ENCODE results near the gene INPP1. TPM values are rescaled to one million over a fixed set of nuclear protein-coding genes. Genes with fewer than 3 reads are reported as not detected.

The INPP1 gene
- total RNA-seq, 1 experiment from 2014 or later = 2.3 TPM

- H3K9me3 Mint-ChIP-seq = no peaks in the 10 kb centered on the region
- no peaks in the 10 kb centered on the region for H3K36me3 Mint-ChIP-seq
- peaks cover 19% of the 10 kb centered on the region for H3K27me3 Mint-ChIP-seq (ENCODE audit: low read depth)
- ChIA-PET CTCF (interaction anchor here (1.6 kb wide), 1 partner anchor 24 kb away, joined by 5 read pairs; no protein-coding TSS in a partner anchor), POLR2A (no interaction called here)
- DNase-seq (ENCODE audit: low spot score) (no peak), ATAC-seq (peak; percentile 6; the same call in 1 of the 2 replicates)
- H3K27ac Mint-ChIP-seq = no peak overlapping the region
- peaks cover 15% of the 10 kb centered on the region for H3K4me1 Mint-ChIP-seq
- no peak overlapping the region; the same call in 1 of the 2 replicates for H3K4me3 Mint-ChIP-seq
- TF ChIP-seq FOXP1 (CRISPR knock-in tag; IDR thresholded peaks at IDR 0.05; ENCODE audit: borderline replicate concordance) (no peak), NFE2L1 (CRISPR knock-in tag; IDR thresholded peaks at IDR 0.05) (no peak), ETV6 (CRISPR knock-in tag; IDR thresholded peaks at IDR 0.05) (no peak), GTF2I (CRISPR knock-in tag; conservative IDR thresholded peaks at IDR 0.05) (no peak), MAX (CRISPR knock-in tag; IDR thresholded peaks at IDR 0.05) (no peak), MLX (CRISPR knock-in tag; IDR thresholded peaks at IDR 0.05) (no peak)
Measured at GRCh38 chr2:190407246-190407661, 63.9 kb downstream of the INPP1 start.

- Mint-ChIP-seq H3K4me1 (peaks cover 22% of the 10 kb centered on the region), H3K27me3 (ENCODE audit: low read depth) (peaks cover 19% of the 10 kb centered on the region), H3K27ac (no peak within 1 kb of the TSS), H3K4me3 (peak within 1 kb of the TSS; percentile 73), H3K9me3 (no peaks in the 10 kb centered on the region), H3K36me3 (no peaks in the 10 kb centered on the region)
- POLR2A ChIA-PET = no interaction called here
- DNase-seq (ENCODE audit: low spot score) (peak; percentile 63), ATAC-seq (peak; percentile 65)
- CTCF ChIA-PET = interaction anchor here (1.6 kb wide), 1 partner anchor 24 kb away, joined by 5 read pairs; no protein-coding TSS in a partner anchor
- TF ChIP-seq ZNF263 (CRISPR knock-in tag; IDR thresholded peaks at IDR 0.05; ENCODE audit: low read depth) = 0 out of 2 replicates have a peak, but pooled peaks have one; percentile 16
- no peak for TF ChIP-seq ATF6 (CRISPR knock-in tag; IDR thresholded peaks at IDR 0.05)
- TF ChIP-seq E2F1 (CRISPR knock-in tag; IDR thresholded peaks at IDR 0.05) = no peak
- peak; percentile 90; the same call in 1 of the 2 replicates for TF ChIP-seq KAT7 (CRISPR knock-in tag; IDR thresholded peaks at IDR 0.05; ENCODE audit: borderline replicate concordance)
- TF ChIP-seq HMGXB4 (CRISPR knock-in tag; IDR thresholded peaks at IDR 0.05) = 0 out of 2 replicates have a peak, but pooled peaks have one; percentile 18
- TF ChIP-seq FOXP4 (CRISPR knock-in tag; IDR thresholded peaks at IDR 0.05) = 0 out of 2 replicates have a peak, but pooled peaks have one; percentile 21
- no peak for TF ChIP-seq NR2C2 (CRISPR knock-in tag; IDR thresholded peaks at IDR 0.05)
- no peak for TF ChIP-seq ZNF532 (CRISPR knock-in tag; IDR thresholded peaks at IDR 0.05; ENCODE audit: borderline replicate concordance)
- no peak for TF ChIP-seq ZMAT4 (CRISPR knock-in tag; IDR thresholded peaks at IDR 0.05)
- TF ChIP-seq ZNF281 (CRISPR knock-in tag; IDR thresholded peaks at IDR 0.05) = no peak
Measured at GRCh38 chr2:190407662-190408537, 64.5 kb downstream of the INPP1 start, which contains the start of gene MFSD6. Gene MFSD6 (plus strand): TSS chr2:190408355. CDS start chr2:190436030, 27,675 bp downstream.

Measured in WTC11 (cell line).